ENCODE measurements around the gene IYD. TPM values are rescaled to one million over a fixed set of nuclear protein-coding genes. Genes with fewer than 3 reads are reported as not detected.

Gene IYD
- polyA plus RNA-seq, 2 of the 4 experiments (the other 2 are of a cell fraction) = 0.08 TPM; not detected in 1

DNA sequence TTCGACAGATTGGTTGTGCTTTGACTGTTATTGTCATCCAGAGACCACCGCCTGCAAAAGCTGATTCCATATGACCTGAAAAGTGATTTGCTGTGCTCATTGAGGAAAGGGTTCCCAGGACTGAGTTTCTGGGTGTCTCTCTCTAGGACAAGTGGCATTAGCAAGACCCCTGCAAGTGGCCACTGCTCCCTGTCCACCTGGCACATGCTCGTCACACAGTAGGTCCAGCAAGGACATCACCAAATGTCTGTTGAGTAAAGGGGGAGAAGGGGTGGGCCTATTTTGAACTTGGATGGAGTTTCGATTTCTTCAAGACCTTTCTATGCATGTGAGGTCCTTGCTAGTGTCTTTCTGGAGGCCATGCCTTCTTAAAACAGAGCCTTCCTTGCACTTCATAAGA is 48.9 kb upstream of the IYD start (continued):
- TF ChIP-seq HOXA7 (CRISPR knock-in tag; IDR thresholded peaks at IDR 0.05) (no peak), SREBF2 (IDR thresholded peaks at IDR 0.05) (no peak), MAZ (IDR thresholded peaks at IDR 0.05; ENCODE audit: borderline replicate concordance, low read depth, low read length) (no peak)
- TF ChIP-seq, protein P1, sequence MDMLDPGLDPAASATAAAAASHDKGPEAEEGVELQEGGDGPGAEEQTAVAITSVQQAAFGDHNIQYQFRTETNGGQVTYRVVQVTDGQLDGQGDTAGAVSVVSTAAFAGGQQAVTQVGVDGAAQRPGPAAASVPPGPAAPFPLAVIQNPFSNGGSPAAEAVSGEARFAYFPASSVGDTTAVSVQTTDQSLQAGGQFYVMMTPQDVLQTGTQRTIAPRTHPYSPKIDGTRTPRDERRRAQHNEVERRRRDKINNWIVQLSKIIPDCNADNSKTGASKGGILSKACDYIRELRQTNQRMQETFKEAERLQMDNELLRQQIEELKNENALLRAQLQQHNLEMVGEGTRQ (IDR thresholded peaks at IDR 0.05) = no peak

DNA sequence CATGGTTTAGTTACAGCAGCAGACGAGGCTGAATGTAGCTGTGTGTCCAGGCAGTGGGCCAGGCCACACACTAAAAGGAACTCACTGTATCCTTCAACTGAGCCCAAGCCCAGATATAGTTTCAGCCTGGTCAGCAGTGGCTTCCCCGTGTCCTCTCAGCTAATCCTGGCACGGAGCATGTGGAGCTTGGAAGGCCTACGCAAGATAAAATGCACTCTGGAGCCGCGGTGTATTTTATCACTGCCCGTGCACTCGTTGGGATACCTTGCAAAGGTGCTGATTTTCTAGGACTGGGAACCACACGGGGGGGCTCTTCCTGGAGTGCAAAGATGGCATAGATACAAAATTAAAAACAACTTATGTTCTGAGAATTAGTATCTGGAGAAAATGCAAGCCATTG is 48.4 kb upstream of the IYD start:
- DNase-seq (ENCODE audit: low read depth in 1 of 2, low spot score in 1 of 2) (no peak), ATAC-seq (no peak), FAIRE-seq (no peak)
- H3K4me3 ChIP-seq = no peak overlapping the region
- no peak overlapping the region for H3K27ac ChIP-seq
- no peaks in the 10 kb centered on the region for H3K9me3 ChIP-seq
- TF ChIP-seq, protein P2, sequence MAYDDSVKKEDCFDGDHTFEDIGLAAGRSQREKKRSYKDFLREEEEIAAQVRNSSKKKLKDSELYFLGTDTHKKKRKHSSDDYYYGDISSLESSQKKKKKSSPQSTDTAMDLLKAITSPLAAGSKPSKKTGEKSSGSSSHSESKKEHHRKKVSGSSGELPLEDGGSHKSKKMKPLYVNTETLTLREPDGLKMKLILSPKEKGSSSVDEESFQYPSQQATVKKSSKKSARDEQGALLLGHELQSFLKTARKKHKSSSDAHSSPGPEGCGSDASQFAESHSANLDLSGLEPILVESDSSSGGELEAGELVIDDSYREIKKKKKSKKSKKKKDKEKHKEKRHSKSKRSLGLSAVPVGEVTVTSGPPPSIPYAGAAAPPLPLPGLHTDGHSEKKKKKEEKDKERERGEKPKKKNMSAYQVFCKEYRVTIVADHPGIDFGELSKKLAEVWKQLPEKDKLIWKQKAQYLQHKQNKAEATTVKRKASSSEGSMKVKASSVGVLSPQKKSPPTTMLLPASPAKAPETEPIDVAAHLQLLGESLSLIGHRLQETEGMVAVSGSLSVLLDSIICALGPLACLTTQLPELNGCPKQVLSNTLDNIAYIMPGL (CRISPR knock-in tag; IDR thresholded peaks at IDR 0.05; ENCODE audit: borderline replicate concordance) = no peak
- TF ChIP-seq, protein P3, sequence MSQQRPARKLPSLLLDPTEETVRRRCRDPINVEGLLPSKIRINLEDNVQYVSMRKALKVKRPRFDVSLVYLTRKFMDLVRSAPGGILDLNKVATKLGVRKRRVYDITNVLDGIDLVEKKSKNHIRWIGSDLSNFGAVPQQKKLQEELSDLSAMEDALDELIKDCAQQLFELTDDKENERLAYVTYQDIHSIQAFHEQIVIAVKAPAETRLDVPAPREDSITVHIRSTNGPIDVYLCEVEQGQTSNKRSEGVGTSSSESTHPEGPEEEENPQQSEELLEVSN (IDR thresholded peaks at IDR 0.05; ENCODE audit: borderline replicate concordance, low read depth) = no peak
- no peak for TF ChIP-seq EHMT2 (IDR thresholded peaks at IDR 0.05; ENCODE audit: low read depth)
- ChIA-PET CTCF (interaction anchor here (1.2 kb wide), 1 partner anchor 14 kb away, joined by 4 read pairs; no protein-coding TSS in a partner anchor), POLR2A (no interaction called here)
- H3K4me1 ChIP-seq = no peaks in the 10 kb centered on the region
- 62% methylated on average over 8 of the region's 9 CpGs for WGBS (ENCODE audit: missing lambda C conversion rate)
- H3K4me2 ChIP-seq = no peak overlapping the region

DNA sequence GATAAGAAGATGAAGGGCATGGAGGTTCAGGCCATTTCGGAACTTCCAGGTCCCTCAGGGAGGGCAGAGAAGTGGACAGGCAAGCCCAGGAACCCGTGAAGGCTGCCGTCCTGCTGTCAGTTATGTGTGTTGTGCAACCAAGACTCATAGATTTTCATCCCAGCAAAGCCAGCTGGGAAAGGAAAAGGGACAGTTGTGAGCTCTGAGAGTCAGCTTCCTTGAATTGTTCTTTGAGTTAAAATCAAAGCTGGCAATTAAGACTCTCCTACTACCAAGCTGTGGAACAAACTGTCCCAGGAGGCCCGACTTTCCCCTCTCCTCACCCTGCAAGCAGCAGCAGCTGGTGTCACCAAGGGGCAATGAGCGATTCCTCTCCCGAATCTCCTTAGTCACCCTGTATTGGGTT is 46.3 kb upstream of the IYD start:
- DNase-seq (ENCODE audit: low read depth in 1 of 2, low spot score in 1 of 2) = no peak
- Histone ChIP-seq H3K9me3 (no peaks in the 10 kb centered on the region), H3K4me2 (no peak overlapping the region), H3K27ac (no peak overlapping the region), H3K4me1 (no peaks in the 10 kb centered on the region), H3K4me3 (no peak overlapping the region)
- FAIRE-seq = no peak
- 51% methylated on average over 5 of the region's 6 CpGs for WGBS (ENCODE audit: missing lambda C conversion rate)
- ChIA-PET CTCF (no interaction called here), POLR2A (no interaction called here)
- ATAC-seq = no peak
- TF ChIP-seq, protein P4, sequence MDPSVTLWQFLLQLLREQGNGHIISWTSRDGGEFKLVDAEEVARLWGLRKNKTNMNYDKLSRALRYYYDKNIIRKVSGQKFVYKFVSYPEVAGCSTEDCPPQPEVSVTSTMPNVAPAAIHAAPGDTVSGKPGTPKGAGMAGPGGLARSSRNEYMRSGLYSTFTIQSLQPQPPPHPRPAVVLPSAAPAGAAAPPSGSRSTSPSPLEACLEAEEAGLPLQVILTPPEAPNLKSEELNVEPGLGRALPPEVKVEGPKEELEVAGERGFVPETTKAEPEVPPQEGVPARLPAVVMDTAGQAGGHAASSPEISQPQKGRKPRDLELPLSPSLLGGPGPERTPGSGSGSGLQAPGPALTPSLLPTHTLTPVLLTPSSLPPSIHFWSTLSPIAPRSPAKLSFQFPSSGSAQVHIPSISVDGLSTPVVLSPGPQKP (IDR thresholded peaks at IDR 0.05; ENCODE audit: low read depth, low read length) = no peak
- TF ChIP-seq ZNF302 (CRISPR knock-in tag; IDR thresholded peaks at IDR 0.05) (no peak), SREBF2 (IDR thresholded peaks at IDR 0.05) (no peak), HDAC2 (IDR thresholded peaks at IDR 0.05) (no peak), MAZ (IDR thresholded peaks at IDR 0.05; ENCODE audit: borderline replicate concordance, low read depth, low read length) (no peak), HOXB5 (CRISPR knock-in tag; IDR thresholded peaks at IDR 0.05) (no peak)

DNA sequence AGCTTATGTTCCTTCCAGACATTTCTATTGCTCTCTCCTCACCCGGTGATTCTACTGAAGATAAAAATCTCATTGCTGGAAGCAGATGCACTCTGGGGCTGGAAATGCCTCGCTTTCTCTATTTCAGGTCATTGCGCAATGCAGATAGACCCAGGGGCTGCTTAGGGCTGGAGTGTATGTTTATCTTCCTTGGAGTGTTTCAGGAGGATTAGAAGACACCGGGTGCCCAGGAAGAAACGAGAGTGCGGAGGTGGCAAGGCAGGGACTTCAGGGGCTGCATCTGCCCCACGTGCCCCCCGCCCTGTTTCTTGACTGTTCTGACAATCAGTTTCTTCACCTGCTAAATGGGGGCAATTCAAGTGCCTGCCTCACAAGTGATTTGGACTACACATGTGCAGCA is 45.6 kb upstream of the IYD start:
- FAIRE-seq (no peak), ATAC-seq (no peak), DNase-seq (ENCODE audit: low read depth in 1 of 2, low spot score in 1 of 2) (no peak)
- POLR2A ChIA-PET = no interaction called here
- Histone ChIP-seq H3K4me1 (no peaks in the 10 kb centered on the region), H3K9me3 (no peaks in the 10 kb centered on the region), H3K27ac (no peak overlapping the region), H3K4me3 (no peak overlapping the region), H3K4me2 (no peak overlapping the region)
- CTCF ChIA-PET = interaction anchor here (1.7 kb wide), 1 partner anchor 252 kb away, joined by 6 read pairs; no protein-coding TSS in a partner anchor
- WGBS (ENCODE audit: missing lambda C conversion rate) = 58% methylated on average over 8 of the region's 8 CpGs
- no peak for TF ChIP-seq EHMT2 (IDR thresholded peaks at IDR 0.05; ENCODE audit: low read depth)
- TF ChIP-seq CEBPB (IDR thresholded peaks at IDR 0.05) = peak; percentile 72 to 78; a peak in 3 of 4 replicates

DNA sequence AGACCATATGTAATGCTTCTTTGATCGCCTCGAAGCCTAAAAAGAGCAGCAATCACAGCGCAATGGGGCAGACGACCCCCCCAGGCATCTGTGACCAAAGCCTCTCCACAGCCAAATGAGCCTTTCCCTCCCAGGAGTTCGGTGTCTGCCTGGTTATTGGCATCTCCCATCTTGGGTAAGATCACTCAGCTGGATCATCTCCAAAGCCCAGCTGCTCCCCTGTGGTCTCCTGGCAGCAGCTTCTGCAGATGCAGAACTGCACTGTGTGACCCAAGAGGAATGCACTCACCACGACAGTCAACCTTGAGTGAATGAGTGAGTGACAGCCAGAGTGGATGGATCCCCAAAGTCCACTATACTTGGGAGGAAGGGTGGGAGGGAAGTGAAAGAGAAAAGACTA is 44.8 kb upstream of the IYD start:
- FAIRE-seq (no peak), ATAC-seq (no peak), DNase-seq (ENCODE audit: low read depth in 1 of 2, low spot score in 1 of 2) (no peak)
- ChIA-PET POLR2A (no interaction called here), CTCF (interaction anchor here (1.7 kb wide), 1 partner anchor 253 kb away, joined by 6 read pairs; no protein-coding TSS in a partner anchor)
- Histone ChIP-seq H3K27ac (no peak overlapping the region), H3K4me1 (no peaks in the 10 kb centered on the region), H3K9me3 (no peaks in the 10 kb centered on the region), H3K4me3 (no peak overlapping the region), H3K4me2 (no peak overlapping the region)
- TF ChIP-seq CHD4 (IDR thresholded peaks at IDR 0.05; ENCODE audit: borderline replicate concordance) (no peak), TP53 (CRISPR knock-in tag; IDR thresholded peaks at IDR 0.05) (no peak), GATA3 (IDR thresholded peaks at IDR 0.05; ENCODE audit: borderline replicate concordance) (no peak), POLR2A (IDR thresholded peaks at IDR 0.05; ENCODE audit: low read length) (no peak), RNF2 (IDR thresholded peaks at IDR 0.05; ENCODE audit: borderline replicate concordance, low read depth) (no peak), JUN (IDR thresholded peaks at IDR 0.05) (no peak)
- WGBS (ENCODE audit: missing lambda C conversion rate) = 41% methylated on average over 6 of the region's 6 CpGs
